ENCODE data around the gene OLIG2.

The OLIG2 gene

GRCh38 chr21:33069243-33069642 lies 43.5 kb downstream of the OLIG2 start:
- no peak for DNase-seq

- DNase-seq = no peak
Measured at GRCh38 chr21:33069645-33069993, 43.9 kb downstream of the OLIG2 start.

DNA sequence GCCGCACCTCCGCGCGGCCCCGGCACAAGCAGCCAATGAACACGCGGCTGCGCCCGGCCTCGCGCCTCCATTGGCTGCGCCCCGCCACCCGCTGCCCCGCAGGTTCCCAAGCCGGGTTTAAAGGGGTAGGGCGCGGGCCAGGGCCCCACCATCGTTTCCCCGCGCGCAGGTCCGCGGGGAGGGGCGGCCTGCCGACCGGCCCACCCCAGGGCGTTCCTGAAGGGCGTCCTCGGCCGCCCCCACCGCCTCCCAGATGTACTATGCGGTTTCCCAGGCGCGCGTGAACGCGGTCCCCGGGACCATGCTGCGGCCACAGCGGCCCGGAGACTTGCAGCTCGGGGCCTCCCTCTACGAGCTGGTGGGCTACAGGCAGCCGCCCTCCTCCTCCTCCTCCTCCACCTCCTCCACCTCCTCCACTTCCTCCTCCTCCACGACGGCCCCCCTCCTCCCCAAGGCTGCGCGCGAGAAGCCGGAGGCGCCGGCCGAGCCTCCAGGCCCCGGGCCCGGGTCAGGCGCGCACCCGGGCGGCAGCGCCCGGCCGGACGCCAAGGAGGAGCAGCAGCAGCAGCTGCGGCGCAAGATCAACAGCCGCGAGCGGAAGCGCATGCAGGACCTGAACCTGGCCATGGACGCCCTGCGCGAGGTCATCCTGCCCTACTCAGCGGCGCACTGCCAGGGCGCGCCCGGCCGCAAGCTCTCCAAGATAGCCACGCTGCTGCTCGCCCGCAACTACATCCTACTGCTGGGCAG lies 44.4 kb downstream of the OLIG2 start, which contains the start of gene OLIG1:
Gene OLIG1 (plus strand): TSS at position 148 of the 750 bp plus-strand sequence. CDS start 106 bp downstream, at position 254.
- peak; percentile 70 for DNase-seq

GRCh38 chr21:33070744-33070997 lies 44.9 kb downstream of the OLIG2 start:
- no peak for DNase-seq

- DNase-seq = no peak
Measured at GRCh38 chr21:33070998-33071769, 45.4 kb downstream of the OLIG2 start.

GRCh38 chr21:33071770-33072306 lies 46.1 kb downstream of the OLIG2 start:
- DNase-seq = peak; percentile 33

GRCh38 chr21:33073636-33074035 lies 47.9 kb downstream of the OLIG2 start:
- no peak for DNase-seq

GRCh38 chr21:33075128-33075527 lies 49.4 kb downstream of the OLIG2 start:
- no peak for DNase-seq

DNA sequence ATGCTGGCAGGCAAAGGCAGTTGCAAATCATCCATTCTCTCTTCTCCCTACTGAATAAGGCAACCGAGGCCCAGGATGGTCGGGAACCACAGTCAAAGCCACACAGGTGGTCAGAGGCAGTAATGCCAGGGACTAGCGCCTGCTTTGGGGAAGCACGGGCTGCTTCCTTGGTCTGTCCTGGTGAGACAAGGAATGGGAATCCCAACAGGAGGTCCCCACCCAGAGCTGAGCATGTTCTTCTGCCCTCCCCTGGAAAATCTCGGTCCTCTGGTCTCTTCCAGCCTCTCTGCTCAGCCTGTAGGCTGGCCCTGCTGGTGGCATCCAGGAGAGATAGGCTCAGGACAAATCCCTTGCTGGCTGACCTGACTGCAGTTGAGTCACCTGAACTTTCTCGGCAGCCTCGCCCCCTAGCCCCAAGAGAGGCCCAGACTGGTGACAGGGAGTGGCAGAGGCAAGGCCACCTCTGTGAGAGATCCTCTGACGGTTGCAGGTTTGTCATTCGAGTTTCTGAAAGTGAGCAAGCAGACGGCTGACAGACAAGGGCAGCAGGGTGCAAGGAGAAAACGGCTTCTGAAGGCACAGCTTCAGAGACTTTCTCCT lies 50.0 kb downstream of the OLIG2 start:
- no peak for DNase-seq

DNA sequence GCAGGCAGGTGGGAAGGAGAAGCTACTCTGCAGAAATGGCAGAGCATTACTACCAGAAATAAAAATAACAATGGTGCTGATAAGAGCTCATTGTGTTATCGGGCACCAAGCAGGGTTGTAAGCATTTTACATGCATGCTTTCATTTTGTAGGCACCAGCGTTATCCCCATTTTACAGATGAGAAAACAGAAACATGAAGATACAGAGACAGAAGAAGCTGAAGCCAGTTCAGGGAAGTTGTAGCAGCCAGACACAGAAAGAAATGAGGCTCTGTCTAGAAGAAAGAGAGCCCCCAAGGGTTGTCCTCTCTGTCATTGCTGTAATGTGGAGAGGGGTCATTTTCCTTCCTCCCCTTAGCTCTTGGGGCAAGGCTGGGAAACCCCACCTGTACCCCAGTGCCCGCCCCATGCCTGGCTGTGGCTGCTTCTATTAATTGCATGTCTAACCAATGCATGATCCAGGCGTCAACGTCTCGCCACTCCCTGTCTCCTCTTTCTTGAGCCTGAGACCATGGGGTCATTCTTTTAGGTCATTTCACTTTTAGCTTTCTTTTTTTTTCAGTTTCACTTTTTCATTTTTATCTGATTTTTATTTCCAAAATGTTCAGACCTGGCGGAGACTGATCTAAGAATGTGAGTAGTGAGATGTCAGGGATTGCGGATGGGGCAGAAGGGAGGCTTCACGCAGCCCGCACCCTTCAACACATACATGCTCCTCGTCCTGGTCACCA lies 51.0 kb downstream of the OLIG2 start:
- no peak for DNase-seq
